ENCODE measurements around the gene GABBR2.

Gene GABBR2

GRCh38 chr9:98328770-98329169, 380.0 kb downstream of the GABBR2 start:
- no peak for TF ChIP-seq CTCF (IDR thresholded peaks at IDR 0.05; ENCODE audit: poor library complexity, severe bottlenecking)
- no peaks in the 10 kb centered on the region for H3K27me3 ChIP-seq (ENCODE audit: insufficient read depth, poor library complexity, severe bottlenecking)
- H3K27ac ChIP-seq (ENCODE audit: poor library complexity, severe bottlenecking): no peak overlapping the region
- no peak for ATAC-seq (ENCODE audit: low read depth)
- H3K36me3 ChIP-seq (ENCODE audit: low read depth): no peaks in the 10 kb centered on the region
- no peak for DNase-seq (ENCODE audit: low spot score)
- no peaks in the 10 kb centered on the region for H3K9me3 ChIP-seq (ENCODE audit: severe bottlenecking)
- H3K4me3 ChIP-seq (ENCODE audit: severe bottlenecking): no peak overlapping the region
- peaks cover 15% of the 10 kb centered on the region for H3K4me1 ChIP-seq (ENCODE audit: insufficient read depth, poor library complexity, severe bottlenecking)

- no peaks in the 10 kb centered on the region for H3K9me3 ChIP-seq (ENCODE audit: severe bottlenecking)
- TF ChIP-seq CTCF (IDR thresholded peaks at IDR 0.05; ENCODE audit: poor library complexity, severe bottlenecking): no peak
- ATAC-seq (ENCODE audit: low read depth) (no peak), DNase-seq (ENCODE audit: low spot score) (no peak)
- peaks cover 16% of the 10 kb centered on the region for H3K4me1 ChIP-seq (ENCODE audit: insufficient read depth, poor library complexity, severe bottlenecking)
- no peak overlapping the region for H3K4me3 ChIP-seq (ENCODE audit: severe bottlenecking)
- no peaks in the 10 kb centered on the region for H3K36me3 ChIP-seq (ENCODE audit: low read depth)
- no peak overlapping the region for H3K27ac ChIP-seq (ENCODE audit: poor library complexity, severe bottlenecking)
- H3K27me3 ChIP-seq (ENCODE audit: insufficient read depth, poor library complexity, severe bottlenecking): no peaks in the 10 kb centered on the region
These were observed 380.6 kb downstream of the GABBR2 start for GRCh38 chr9:98328141-98328540.

GRCh38 chr9:98327249-98327561, 381.5 kb downstream of the GABBR2 start:
- ATAC-seq (ENCODE audit: low read depth) (no peak), DNase-seq (ENCODE audit: low spot score) (no peak)
- no peak for TF ChIP-seq CTCF (IDR thresholded peaks at IDR 0.05; ENCODE audit: poor library complexity, severe bottlenecking)
- Histone ChIP-seq H3K27me3 (ENCODE audit: insufficient read depth, poor library complexity, severe bottlenecking) (no peaks in the 10 kb centered on the region), H3K4me3 (ENCODE audit: severe bottlenecking) (no peak overlapping the region), H3K36me3 (ENCODE audit: low read depth) (no peaks in the 10 kb centered on the region), H3K4me1 (ENCODE audit: insufficient read depth, poor library complexity, severe bottlenecking) (peaks cover 16% of the 10 kb centered on the region), H3K27ac (ENCODE audit: poor library complexity, severe bottlenecking) (no peak overlapping the region), H3K9me3 (ENCODE audit: severe bottlenecking) (no peaks in the 10 kb centered on the region)

DNA sequence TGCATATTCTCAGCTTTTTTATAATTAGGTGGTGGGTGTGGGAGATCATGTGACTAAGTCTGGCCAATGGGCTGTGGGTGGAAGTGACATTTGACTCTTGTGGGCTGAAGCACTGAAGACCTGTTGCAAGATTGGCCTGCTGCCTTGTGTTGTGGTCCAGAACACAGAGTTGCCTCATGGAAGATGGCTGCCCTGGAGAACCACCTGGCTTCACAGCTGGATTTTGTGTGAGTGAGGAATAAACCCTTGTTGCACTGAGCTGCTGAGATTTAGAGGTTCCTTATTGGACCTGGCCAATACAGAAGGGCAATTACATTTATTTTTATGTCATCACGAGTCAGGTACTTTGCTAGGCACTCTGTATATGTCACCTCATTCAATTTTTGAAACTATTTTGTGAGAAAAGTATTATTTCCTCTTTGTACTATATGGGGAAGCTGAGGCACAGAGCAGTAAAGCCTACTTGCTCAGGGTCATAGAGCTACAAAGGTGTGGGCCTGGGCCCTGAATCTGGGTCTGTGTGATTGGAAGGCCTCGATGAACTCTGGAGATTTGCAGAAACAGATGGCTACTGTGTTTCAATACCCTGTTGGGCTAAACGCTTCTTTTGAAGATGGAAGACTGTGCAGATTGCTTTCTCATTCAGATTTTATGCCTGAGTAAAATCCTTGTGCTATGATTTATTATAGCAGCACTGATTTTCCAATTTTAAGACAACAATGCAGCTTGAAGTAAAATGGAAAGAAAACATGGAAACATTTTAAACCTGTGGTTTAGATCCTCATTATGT, 382.1 kb downstream of the GABBR2 start:
- H3K4me3 ChIP-seq (ENCODE audit: severe bottlenecking): no peak overlapping the region
- H3K9me3 ChIP-seq (ENCODE audit: severe bottlenecking): no peaks in the 10 kb centered on the region
- peaks cover 16% of the 10 kb centered on the region for H3K4me1 ChIP-seq (ENCODE audit: insufficient read depth, poor library complexity, severe bottlenecking)
- no peaks in the 10 kb centered on the region for H3K36me3 ChIP-seq (ENCODE audit: low read depth)
- ATAC-seq (ENCODE audit: low read depth): no peak
- no peak overlapping the region for H3K27ac ChIP-seq (ENCODE audit: poor library complexity, severe bottlenecking)
- no peaks in the 10 kb centered on the region for H3K27me3 ChIP-seq (ENCODE audit: insufficient read depth, poor library complexity, severe bottlenecking)
- no peak for TF ChIP-seq CTCF (IDR thresholded peaks at IDR 0.05; ENCODE audit: poor library complexity, severe bottlenecking)
- no peak for DNase-seq (ENCODE audit: low spot score)

DNA sequence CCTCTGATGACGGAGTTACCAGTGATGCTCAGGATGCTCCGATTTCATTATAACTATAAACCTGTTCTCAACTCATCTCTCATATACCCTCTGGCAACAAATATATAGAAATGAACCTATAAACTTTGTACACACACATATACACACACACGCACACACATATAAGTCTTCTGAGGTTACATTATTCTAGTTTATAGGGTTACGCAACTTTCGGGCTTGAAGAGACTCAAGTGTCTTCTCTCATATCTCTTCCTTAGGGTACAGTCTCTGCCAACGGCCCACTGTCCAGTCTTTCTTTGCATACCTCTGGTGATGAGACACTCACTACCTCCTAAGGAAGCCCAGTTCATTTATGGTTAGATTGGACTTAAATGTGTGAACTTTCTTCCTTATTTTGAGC, 383.9 kb downstream of the GABBR2 start:
- H3K9me3 ChIP-seq (ENCODE audit: severe bottlenecking): no peaks in the 10 kb centered on the region
- peaks cover 16% of the 10 kb centered on the region for H3K4me1 ChIP-seq (ENCODE audit: insufficient read depth, poor library complexity, severe bottlenecking)
- no peak overlapping the region for H3K4me3 ChIP-seq (ENCODE audit: severe bottlenecking)
- ATAC-seq (ENCODE audit: low read depth) (no peak), DNase-seq (ENCODE audit: low spot score) (no peak)
- H3K27me3 ChIP-seq (ENCODE audit: insufficient read depth, poor library complexity, severe bottlenecking): no peaks in the 10 kb centered on the region
- H3K27ac ChIP-seq (ENCODE audit: poor library complexity, severe bottlenecking): peak overlapping the region; percentile 22
- TF ChIP-seq CTCF (IDR thresholded peaks at IDR 0.05; ENCODE audit: poor library complexity, severe bottlenecking): no peak
- no peaks in the 10 kb centered on the region for H3K36me3 ChIP-seq (ENCODE audit: low read depth)
